Tibial artery (tissue), 4 donors: ENCODE measurements around the gene MS4A5.

ENCODE experiments used
- DNase-seq, 2 donors: peaks; one replicate each; pipeline ENCODE4 v3.0.0-alpha.2; 2019
- H3K27ac ChIP-seq, 2 donors: fragments of 200-600 bp; sonication (generic) in 1 of 2; 1 replicate in 1 of 2; 2 replicates in 1 of 2; pipeline ENCODE4 v1.5.1; 2018 to 2019; ENCODE audit warnings: mild to moderate bottlenecking in 1 of 2
- H3K27me3 ChIP-seq, 2 donors: fragments of 200-600 bp; sonication (generic) in 1 of 2; one replicate each; pipeline versions ENCODE4 v1.5.1 to v1.6.0; 2016 to 2019
- H3K36me3 ChIP-seq, 3 donors: fragments of 200-600 bp; sonication (generic) in 2 of 3; one replicate each; pipeline ENCODE4 v1.5.1; 2016 to 2019; ENCODE audit warnings: mild to moderate bottlenecking in 2 of 3
- H3K4me1 ChIP-seq, 4 donors: fragments of 200-600 bp; sonication (generic) in 2 of 4; 1 replicate in 3 of 4; 2 replicates in 1 of 4; pipeline ENCODE4 v1.5.1; 2016 to 2019
- H3K4me3 ChIP-seq, 2 donors: fragments of 200-600 bp; sonication (generic) in 1 of 2; 1 replicate in 1 of 2; 2 replicates in 1 of 2; pipeline ENCODE4 v1.5.1; 2018 to 2019; ENCODE audit warnings: mild to moderate bottlenecking in 2 of 2
- H3K9me3 ChIP-seq, 3 donors: fragments of 200-600 bp; sonication (generic) in 1 of 3; one replicate each; pipeline ENCODE4 v1.5.1; 2016 to 2019
- intact Hi-C: fragments of 100-400 bp; cut with DNase I; formaldehyde crosslinking; loops from one replicate; pipeline ENCODE4 v1.15.0; 2023; ENCODE audit warnings: low total_unique reads
- TF ChIP-seq, protein P1 (sequence below), 2 experiments: fragments of 200-600 bp in 1 of 2; fragments of 450-650 bp in 1 of 2; IDR thresholded peaks; one replicate each; pipeline ENCODE4 v1.5.1; 2017 to 2019; ENCODE audit warnings: antibody characterized with exemption in 2 of 2, mild to moderate bottlenecking in 1 of 2, moderate library complexity in 1 of 2

MS4A5 gene

DNA sequence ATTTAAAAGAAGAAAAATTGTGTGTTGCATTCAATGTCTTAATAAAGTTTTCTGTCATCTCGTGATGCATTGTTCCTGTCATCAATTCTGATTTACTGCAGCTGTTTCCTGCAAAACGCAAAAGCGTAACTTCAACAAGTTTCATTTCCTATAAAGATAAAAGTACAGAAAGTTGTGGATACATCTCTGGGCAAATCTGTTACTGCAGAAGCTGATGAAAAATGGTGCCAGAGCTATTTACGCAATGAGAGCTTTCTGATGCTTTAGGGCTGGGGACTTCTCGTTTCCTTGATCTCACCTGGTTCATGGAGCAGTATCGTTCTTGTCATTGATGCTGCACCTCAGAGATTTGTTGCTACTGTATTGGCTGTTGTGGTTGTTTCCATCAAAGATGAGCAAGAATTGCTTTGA, 47.7 kb downstream of the MS4A5 start:
- no peak overlapping the region for H3K27ac ChIP-seq
- H3K4me3 ChIP-seq = no peak overlapping the region
- DNase-seq = no peak
- no peaks in the 10 kb centered on the region for H3K9me3 ChIP-seq
- H3K36me3 ChIP-seq = no peaks in the 10 kb centered on the region
- no peaks in the 10 kb centered on the region for H3K4me1 ChIP-seq
- intact Hi-C loops = no loop called here
- no peaks in the 10 kb centered on the region for H3K27me3 ChIP-seq
- TF ChIP-seq, protein P1, sequence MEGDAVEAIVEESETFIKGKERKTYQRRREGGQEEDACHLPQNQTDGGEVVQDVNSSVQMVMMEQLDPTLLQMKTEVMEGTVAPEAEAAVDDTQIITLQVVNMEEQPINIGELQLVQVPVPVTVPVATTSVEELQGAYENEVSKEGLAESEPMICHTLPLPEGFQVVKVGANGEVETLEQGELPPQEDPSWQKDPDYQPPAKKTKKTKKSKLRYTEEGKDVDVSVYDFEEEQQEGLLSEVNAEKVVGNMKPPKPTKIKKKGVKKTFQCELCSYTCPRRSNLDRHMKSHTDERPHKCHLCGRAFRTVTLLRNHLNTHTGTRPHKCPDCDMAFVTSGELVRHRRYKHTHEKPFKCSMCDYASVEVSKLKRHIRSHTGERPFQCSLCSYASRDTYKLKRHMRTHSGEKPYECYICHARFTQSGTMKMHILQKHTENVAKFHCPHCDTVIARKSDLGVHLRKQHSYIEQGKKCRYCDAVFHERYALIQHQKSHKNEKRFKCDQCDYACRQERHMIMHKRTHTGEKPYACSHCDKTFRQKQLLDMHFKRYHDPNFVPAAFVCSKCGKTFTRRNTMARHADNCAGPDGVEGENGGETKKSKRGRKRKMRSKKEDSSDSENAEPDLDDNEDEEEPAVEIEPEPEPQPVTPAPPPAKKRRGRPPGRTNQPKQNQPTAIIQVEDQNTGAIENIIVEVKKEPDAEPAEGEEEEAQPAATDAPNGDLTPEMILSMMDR (IDR thresholded peaks at IDR 0.05) = no peak

DNA sequence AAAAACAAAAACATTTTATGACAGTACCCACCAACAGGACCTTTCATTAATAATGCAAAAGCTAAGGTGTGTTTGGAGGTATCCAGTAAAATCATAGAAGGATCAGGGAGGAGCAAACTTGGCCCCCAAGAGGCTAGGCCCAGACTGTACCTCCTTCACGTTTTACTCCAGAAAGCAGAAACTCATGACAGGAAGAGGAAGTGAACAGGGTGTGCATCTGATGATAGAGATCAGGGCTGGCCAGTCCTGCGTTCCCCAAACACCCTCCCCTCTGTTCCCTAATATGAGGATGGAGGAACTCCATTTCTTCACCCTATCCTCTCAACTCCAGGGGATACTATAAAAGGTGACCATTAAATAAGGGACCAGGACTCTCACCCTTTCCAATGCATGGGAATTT, 53.0 kb downstream of the MS4A5 start:
- Histone ChIP-seq H3K36me3 (no peaks in the 10 kb centered on the region), H3K27me3 (no peaks in the 10 kb centered on the region), H3K4me3 (no peak overlapping the region), H3K9me3 (no peaks in the 10 kb centered on the region), H3K4me1 (no peaks in the 10 kb centered on the region), H3K27ac (no peak overlapping the region)
- TF ChIP-seq, protein P1 (IDR thresholded peaks at IDR 0.05) = no peak
- intact Hi-C loops = loop anchor here (5.0 kb wide), 1 partner anchor 515 kb away; no protein-coding TSS in a partner anchor
- DNase-seq = no peak

DNA sequence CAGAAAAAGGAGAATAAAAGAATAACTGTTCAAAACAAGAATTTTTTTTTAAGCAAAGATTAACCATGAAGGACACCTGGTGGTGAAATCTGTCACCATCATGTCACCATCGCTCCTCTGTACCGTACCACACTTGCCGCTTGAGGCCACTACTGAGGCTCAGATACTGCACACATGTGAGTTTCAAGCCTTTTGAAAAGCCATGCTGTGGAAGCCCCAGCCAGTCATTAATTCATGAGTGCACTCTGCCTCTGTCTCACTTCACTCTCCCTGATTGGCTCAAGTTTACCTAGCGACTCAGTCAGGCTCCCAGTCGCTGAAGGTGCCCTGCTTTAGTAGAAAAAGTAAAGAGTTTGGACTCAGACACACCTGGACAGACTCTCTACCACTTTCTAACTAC, 56.6 kb downstream of the MS4A5 start:
- Histone ChIP-seq H3K27ac (no peak overlapping the region), H3K36me3 (no peaks in the 10 kb centered on the region), H3K9me3 (no peaks in the 10 kb centered on the region), H3K27me3 (no peaks in the 10 kb centered on the region), H3K4me1 (no peaks in the 10 kb centered on the region), H3K4me3 (no peak overlapping the region)
- DNase-seq = no peak
- intact Hi-C loops = no loop called here
- TF ChIP-seq, protein P1 (IDR thresholded peaks at IDR 0.05) = no peak

DNA sequence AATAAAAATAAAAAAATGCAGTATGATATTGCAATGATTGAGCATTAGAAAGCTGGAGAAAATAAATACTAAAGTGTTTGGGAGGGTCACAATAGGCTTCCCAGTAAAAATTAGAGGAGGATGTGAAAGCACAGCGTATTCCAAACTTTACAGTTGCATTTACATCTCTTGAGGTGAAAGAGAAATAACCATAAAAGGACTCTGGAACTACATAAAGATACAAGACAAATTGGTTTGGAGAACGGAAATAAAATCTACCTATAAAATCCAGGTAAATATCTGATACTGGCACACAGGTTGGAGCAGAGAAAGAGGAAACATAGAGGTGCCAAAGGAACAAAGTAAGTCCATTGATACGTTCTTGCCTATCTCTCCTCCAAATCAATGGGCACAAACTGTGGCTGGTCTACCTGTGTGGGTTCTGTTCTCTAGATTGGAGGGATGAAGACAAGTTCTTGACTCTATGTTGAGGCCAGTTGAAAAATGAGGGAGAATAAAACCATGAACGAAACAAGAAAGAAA, 63.2 kb downstream of the MS4A5 start, which contains the start of gene MS4A12:
Gene MS4A12, plus strand, starts transcription at position 291 of the 522 bp plus-strand sequence. CDS start 4,541 bp downstream, outside the sequence.
- Histone ChIP-seq H3K27me3 (no peaks in the 10 kb centered on the region), H3K36me3 (no peaks in the 10 kb centered on the region), H3K27ac (no peak within 1 kb of the TSS), H3K4me3 (no peak within 1 kb of the TSS), H3K4me1 (no peaks in the 10 kb centered on the region), H3K9me3 (no peaks in the 10 kb centered on the region)
- TF ChIP-seq, protein P1 (IDR thresholded peaks at IDR 0.05) = no peak
- no peak for DNase-seq
- intact Hi-C loops = no loop called here

DNA sequence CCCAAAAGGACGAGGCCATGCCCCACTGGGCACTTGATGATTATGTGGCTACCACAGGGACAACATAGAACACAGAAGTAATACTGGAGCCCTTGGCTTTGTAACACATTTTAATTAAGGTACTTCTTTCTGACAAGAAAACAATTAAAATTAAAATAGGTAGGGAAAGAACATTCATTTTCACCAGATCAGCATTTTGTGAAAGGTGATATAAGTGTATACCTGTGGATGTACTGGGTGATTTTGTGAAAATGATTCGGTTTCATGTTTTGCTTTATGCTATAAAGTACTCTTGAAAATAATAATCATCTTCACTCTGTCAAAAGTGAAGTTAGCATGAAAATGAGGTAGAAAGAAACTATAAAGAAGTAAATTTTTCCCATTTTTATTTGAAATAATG, 64.1 kb downstream of the MS4A5 start:
- DNase-seq = no peak
- Histone ChIP-seq H3K4me1 (no peaks in the 10 kb centered on the region), H3K9me3 (no peaks in the 10 kb centered on the region), H3K27ac (no peak overlapping the region), H3K36me3 (no peaks in the 10 kb centered on the region), H3K27me3 (no peaks in the 10 kb centered on the region), H3K4me3 (no peak overlapping the region)
- intact Hi-C loops = no loop called here
- TF ChIP-seq, protein P1 (IDR thresholded peaks at IDR 0.05) = no peak
